Lung (tissue), 12 donors: ENCODE data around the gene PTPN14. TPM values are rescaled to one million over a fixed set of nuclear protein-coding genes. Genes with fewer than 3 reads are reported as not detected.

Experiments used
- ATAC-seq: fragments of 200-7000 bp; cut with Tn5 transposase; one replicate; pipeline ENCODE4 v1.9.1; 2020; ENCODE audit warnings: moderate number of reproducible peaks; ENCODE audit not compliant: insufficient read depth, low FRiP score
- DNase-seq, 3 donors: peaks; one replicate each; pipeline ENCODE4 v3.0.0-alpha.2; 2013 to 2017
- H3K27ac ChIP-seq, 2 donors: one replicate each; pipeline ENCODE4 v1.5.1; 2013; ENCODE audit warnings: mild to moderate bottlenecking in 2 of 2, moderate library complexity in 2 of 2, control low read depth in 1 of 2, inconsistent platforms in 1 of 2, low read depth in 1 of 2, low read length in 1 of 2
- H3K27me3 ChIP-seq, 3 donors: one replicate each; pipeline ENCODE4 v1.5.1; 2013; ENCODE audit warnings: low read length in 2 of 3; ENCODE audit not compliant: control insufficient read depth in 3 of 3, insufficient read depth in 3 of 3
- H3K36me3 ChIP-seq, 4 donors: one replicate each; pipeline ENCODE4 v1.5.1; 2013; ENCODE audit warnings: low read length in 4 of 4, mild to moderate bottlenecking in 1 of 4, moderate library complexity in 1 of 4; ENCODE audit not compliant: control insufficient read depth in 4 of 4, insufficient read depth in 4 of 4
- H3K4me1 ChIP-seq, 5 donors: one replicate each; pipeline ENCODE4 v1.5.1; 2013; ENCODE audit warnings: low read length in 5 of 5, mild to moderate bottlenecking in 2 of 5, moderate library complexity in 1 of 5; ENCODE audit not compliant: control insufficient read depth in 5 of 5, insufficient read depth in 5 of 5
- H3K4me3 ChIP-seq: one replicate; pipeline ENCODE4 v1.5.1; 2013; ENCODE audit warnings: mild to moderate bottlenecking, control low read depth, moderate library complexity
- H3K9ac ChIP-seq, 2 donors: one replicate each; pipeline ENCODE4 v1.5.1; 2013; ENCODE audit warnings: low read length in 2 of 2, control low read depth in 1 of 2; ENCODE audit not compliant: insufficient read depth in 1 of 2
- H3K9me3 ChIP-seq, 4 donors: one replicate each; pipeline ENCODE4 v1.5.1; 2013; ENCODE audit warnings: low read length in 3 of 4, mild to moderate bottlenecking in 1 of 4, moderate library complexity in 1 of 4; ENCODE audit not compliant: control insufficient read depth in 4 of 4, insufficient read depth in 3 of 4
- WGBS, 2 donors: extraction: QIAGEN DNeasy Blood & Tissue Kit; methylation state at CpG; one replicate each; pipeline ENCODE4 v1.1.7; 2013; 5-methylcytosine and 5-hydroxymethylcytosine counted together
- polyA plus RNA-seq, 2 donors: library from polyadenylated mRNA; stranded (reverse); fragments of 200-250 nt; gene quantifications; one replicate each; pipeline ENCODE4 v1.2.1, GENCODE V29; 2013
- total RNA-seq, 2 donors: library from RNA; depleted of rRNA in 1 of 2; stranded (reverse); fragments of >200 nt in 1 of 2; gene quantifications; one replicate each; pipeline ENCODE4 v1.2.1, GENCODE V29; 2014 to 2021
- TF ChIP-seq, protein P1 (sequence below): IDR thresholded peaks from 2 replicates; pipeline ENCODE4 v1.5.1; 2012; ENCODE audit warnings: mild to moderate bottlenecking; ENCODE audit errors: control extremely low read depth, extremely low read depth
- donor health status: control.
- donor health status: control.
- donor health status: Bipolar disorder and iron deficiency.
- donor health status: healthy.
- donor health status: DM: yes; HTN: yes; CAD: no.

The PTPN14 gene
- total and polyA plus RNA-seq, 4 donors: 4.4 to 43.2 (median 15.2) TPM

DNA sequence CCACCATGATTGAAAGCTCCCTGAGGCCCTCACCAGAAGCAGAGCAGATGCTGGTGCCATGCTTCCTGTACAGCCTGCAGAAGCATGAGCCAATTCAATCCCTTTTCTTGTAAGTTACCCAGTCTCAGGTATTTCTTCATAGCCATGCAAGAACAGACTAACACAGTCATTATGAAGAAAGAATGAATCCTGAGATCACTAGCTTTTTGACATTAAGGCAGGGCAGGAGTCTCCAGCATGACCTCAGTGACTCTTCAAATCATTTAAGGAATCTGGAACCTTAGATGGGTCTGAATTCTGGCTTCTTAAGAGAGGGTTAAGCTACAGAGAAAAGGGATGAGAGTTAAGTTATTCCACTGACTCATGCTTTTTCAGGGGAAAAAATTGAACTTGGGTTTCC, 79.0 kb downstream of the PTPN14 start:
- H3K9ac ChIP-seq: no peak overlapping the region
- H3K9me3 ChIP-seq: no peaks in the 10 kb centered on the region
- H3K27me3 ChIP-seq: no peaks in the 10 kb centered on the region
- H3K4me3 ChIP-seq: no peak overlapping the region
- H3K4me1 ChIP-seq: peaks cover 0 to 14% (median 9%) of the 10 kb centered on the region in 5 donors
- DNase-seq (no peak), ATAC-seq (no peak)
- H3K27ac ChIP-seq: no peak overlapping the region
- H3K36me3 ChIP-seq: no peaks in the 10 kb centered on the region
- TF ChIP-seq, protein P1, sequence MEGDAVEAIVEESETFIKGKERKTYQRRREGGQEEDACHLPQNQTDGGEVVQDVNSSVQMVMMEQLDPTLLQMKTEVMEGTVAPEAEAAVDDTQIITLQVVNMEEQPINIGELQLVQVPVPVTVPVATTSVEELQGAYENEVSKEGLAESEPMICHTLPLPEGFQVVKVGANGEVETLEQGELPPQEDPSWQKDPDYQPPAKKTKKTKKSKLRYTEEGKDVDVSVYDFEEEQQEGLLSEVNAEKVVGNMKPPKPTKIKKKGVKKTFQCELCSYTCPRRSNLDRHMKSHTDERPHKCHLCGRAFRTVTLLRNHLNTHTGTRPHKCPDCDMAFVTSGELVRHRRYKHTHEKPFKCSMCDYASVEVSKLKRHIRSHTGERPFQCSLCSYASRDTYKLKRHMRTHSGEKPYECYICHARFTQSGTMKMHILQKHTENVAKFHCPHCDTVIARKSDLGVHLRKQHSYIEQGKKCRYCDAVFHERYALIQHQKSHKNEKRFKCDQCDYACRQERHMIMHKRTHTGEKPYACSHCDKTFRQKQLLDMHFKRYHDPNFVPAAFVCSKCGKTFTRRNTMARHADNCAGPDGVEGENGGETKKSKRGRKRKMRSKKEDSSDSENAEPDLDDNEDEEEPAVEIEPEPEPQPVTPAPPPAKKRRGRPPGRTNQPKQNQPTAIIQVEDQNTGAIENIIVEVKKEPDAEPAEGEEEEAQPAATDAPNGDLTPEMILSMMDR: no peak

DNA sequence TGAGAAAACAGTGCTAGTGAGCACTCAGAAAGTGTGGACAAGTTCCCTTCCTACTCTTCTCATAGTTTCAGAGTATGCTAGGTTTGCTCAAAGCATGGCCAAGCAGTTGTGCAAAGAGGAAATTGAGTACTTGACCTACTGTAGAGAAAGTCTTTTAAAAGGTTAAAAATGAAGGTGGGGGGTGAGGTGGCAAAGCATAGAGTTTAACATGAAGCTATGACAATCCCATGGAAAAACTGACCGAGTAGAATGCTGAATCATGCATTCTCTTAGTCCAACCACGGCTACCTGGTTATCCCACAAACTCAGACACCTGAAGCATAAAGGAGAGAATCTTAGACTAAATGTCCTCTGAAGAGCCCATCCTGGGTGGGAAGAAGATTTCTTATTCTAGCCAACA, 79.9 kb downstream of the PTPN14 start:
- Histone ChIP-seq H3K9me3 (no peaks in the 10 kb centered on the region), H3K9ac (no peak overlapping the region), H3K4me1 (peaks cover 0 to 11% (median 7%) of the 10 kb centered on the region in 5 donors), H3K4me3 (no peak overlapping the region), H3K36me3 (no peaks in the 10 kb centered on the region), H3K27me3 (no peaks in the 10 kb centered on the region), H3K27ac (no peak overlapping the region)
- ATAC-seq (no peak), DNase-seq (no peak)
- TF ChIP-seq, protein P1: no peak
- WGBS, 2 donors: 76 to 94% methylated on average over 2 of the region's 2 CpGs

DNA sequence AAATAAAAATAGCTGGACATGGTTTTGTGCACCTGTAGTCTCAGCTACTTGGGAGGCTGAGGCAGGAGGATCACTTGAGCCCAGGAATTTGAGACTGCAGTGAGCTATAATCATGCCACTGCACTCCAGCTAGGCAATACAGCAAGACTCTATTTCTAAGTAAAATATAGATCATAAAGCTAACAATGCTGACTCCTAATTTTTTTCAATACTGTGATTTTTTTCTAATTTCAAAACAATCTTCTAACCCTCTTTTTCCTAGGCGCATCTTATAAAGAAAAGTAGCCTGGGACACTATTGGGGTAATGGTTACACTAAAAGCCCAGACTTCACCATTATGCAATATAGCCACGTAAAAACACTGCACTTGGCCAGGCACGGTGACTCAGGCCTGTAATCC, 81.3 kb downstream of the PTPN14 start:
- no peaks in the 10 kb centered on the region for H3K9me3 ChIP-seq
- H3K4me1 ChIP-seq: peaks cover 0 to 11% (median 7%) of the 10 kb centered on the region in 5 donors
- H3K27ac ChIP-seq: no peak overlapping the region
- TF ChIP-seq, protein P1: no peak
- ATAC-seq (no peak), DNase-seq (no peak)
- no peaks in the 10 kb centered on the region for H3K27me3 ChIP-seq
- H3K4me3 ChIP-seq: no peak overlapping the region
- 88 to 93% methylated on average over 3 of the region's 3 CpGs for WGBS, 2 donors
- no peak overlapping the region for H3K9ac ChIP-seq
- H3K36me3 ChIP-seq: no peaks in the 10 kb centered on the region

DNA sequence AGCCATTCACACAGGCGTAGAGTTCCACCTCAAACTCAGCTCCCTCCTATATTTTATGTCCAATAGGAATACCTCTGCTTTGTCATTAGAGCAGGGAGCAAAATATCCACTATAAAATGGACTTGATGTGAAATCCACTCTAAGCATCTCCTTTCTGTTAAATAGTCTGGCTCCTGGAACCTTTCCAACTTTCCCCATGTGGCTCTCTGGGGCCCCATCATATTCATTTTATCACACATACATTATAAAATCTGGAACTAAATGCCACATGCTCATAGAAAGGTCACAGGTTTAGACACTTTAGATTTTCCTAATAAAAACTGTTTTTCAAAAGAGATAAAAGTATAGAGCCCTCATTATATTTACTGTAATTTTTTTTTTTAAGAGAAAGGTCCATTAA, 82.1 kb downstream of the PTPN14 start:
- WGBS, 2 donors: 90 to 96% methylated on average over 1 of the region's 1 CpG
- H3K9me3 ChIP-seq: no peaks in the 10 kb centered on the region
- H3K36me3 ChIP-seq: no peaks in the 10 kb centered on the region
- DNase-seq: no peak
- TF ChIP-seq, protein P1: no peak
- H3K4me3 ChIP-seq: no peak overlapping the region
- H3K27me3 ChIP-seq: no peaks in the 10 kb centered on the region
- ATAC-seq: no peak
- H3K27ac ChIP-seq: no peak overlapping the region
- no peak overlapping the region for H3K9ac ChIP-seq
- H3K4me1 ChIP-seq: peaks cover 0 to 9% (median 7%) of the 10 kb centered on the region in 5 donors
